Measurements from ENCODE around the gene C2orf78. TPM values are rescaled to one million over a fixed set of nuclear protein-coding genes. Genes with fewer than 3 reads are reported as not detected.

The C2orf78 gene
- total RNA-seq, 1 donor from 2014 or later, result not detected

GRCh38 chr2:73852020-73852419 lies 68.0 kb downstream of the C2orf78 start:
- H3K27ac Mint-ChIP-seq (ENCODE audit: unreplicated experiment), result no peak overlapping the region
- no peaks in the 10 kb centered on the region for H3K9me3 Mint-ChIP-seq
- H3K4me3 Mint-ChIP-seq, result no peak overlapping the region
- H3K4me1 Mint-ChIP-seq, result no peaks in the 10 kb centered on the region
- H3K27me3 Mint-ChIP-seq (ENCODE audit: low read depth), result no peaks in the 10 kb centered on the region
- TF ChIP-seq CTCF (conservative IDR thresholded peaks at IDR 0.05), result no peak
- H3K36me3 Mint-ChIP-seq (ENCODE audit: low read depth), result peaks cover 17% of the 10 kb centered on the region
- DNase-seq (ENCODE audit: low read depth, low spot score), result no peak

- Mint-ChIP-seq H3K4me1 (no peaks in the 10 kb centered on the region), H3K27ac (ENCODE audit: unreplicated experiment) (no peak overlapping the region), H3K4me3 (no peak overlapping the region), H3K9me3 (no peaks in the 10 kb centered on the region), H3K27me3 (ENCODE audit: low read depth) (no peaks in the 10 kb centered on the region), H3K36me3 (ENCODE audit: low read depth) (peaks cover 25% of the 10 kb centered on the region)
- no peak for TF ChIP-seq CTCF (conservative IDR thresholded peaks at IDR 0.05)
- no peak for DNase-seq (ENCODE audit: low read depth, low spot score)
Observed at GRCh38 chr2:73855526-73855925, 71.5 kb downstream of the C2orf78 start.

- Mint-ChIP-seq H3K9me3 (no peaks in the 10 kb centered on the region), H3K27me3 (ENCODE audit: low read depth) (no peaks in the 10 kb centered on the region), H3K4me1 (no peaks in the 10 kb centered on the region), H3K27ac (ENCODE audit: unreplicated experiment) (no peak overlapping the region), H3K36me3 (ENCODE audit: low read depth) (peaks cover 25% of the 10 kb centered on the region), H3K4me3 (no peak overlapping the region)
- no peak for TF ChIP-seq CTCF (conservative IDR thresholded peaks at IDR 0.05)
- no peak for DNase-seq (ENCODE audit: low read depth, low spot score)
Observed at GRCh38 chr2:73856214-73856613, 72.2 kb downstream of the C2orf78 start.

GRCh38 chr2:73859721-73860586 lies 76.0 kb downstream of the C2orf78 start:
- Mint-ChIP-seq H3K27me3 (ENCODE audit: low read depth) (no peaks in the 10 kb centered on the region), H3K27ac (ENCODE audit: unreplicated experiment) (no peak overlapping the region), H3K4me3 (no peak overlapping the region), H3K36me3 (ENCODE audit: low read depth) (peaks cover 27% of the 10 kb centered on the region), H3K4me1 (peaks cover 3% of the 10 kb centered on the region), H3K9me3 (no peaks in the 10 kb centered on the region)
- no peak for DNase-seq (ENCODE audit: low read depth, low spot score)
- no peak for TF ChIP-seq CTCF (conservative IDR thresholded peaks at IDR 0.05)

GRCh38 chr2:73862987-73863386 lies 79.0 kb downstream of the C2orf78 start:
- Mint-ChIP-seq H3K27ac (ENCODE audit: unreplicated experiment) (no peak overlapping the region), H3K36me3 (ENCODE audit: low read depth) (peaks cover 14% of the 10 kb centered on the region), H3K4me1 (peaks cover 3% of the 10 kb centered on the region)

More at GRCh38 chr2:73862987-73863386, 79.0 kb downstream of the C2orf78 start:
- H3K4me3 Mint-ChIP-seq, result no peak overlapping the region
- no peak for DNase-seq (ENCODE audit: low read depth, low spot score)
- no peak for TF ChIP-seq CTCF (conservative IDR thresholded peaks at IDR 0.05)
- H3K27me3 Mint-ChIP-seq (ENCODE audit: low read depth), result no peaks in the 10 kb centered on the region
- no peaks in the 10 kb centered on the region for H3K9me3 Mint-ChIP-seq

Other genes starting within 250 kb of the C2orf78 start
- not detected in 2 replicates for gene NAT8, start 141.8 kb upstream of the C2orf78 start, total RNA-seq
- 44.2 and 46.2 TPM in 2 replicates for gene TPRKB, start 46.8 kb upstream of the C2orf78 start, total RNA-seq
- 17.7 and 18.2 TPM in 2 replicates for gene DUSP11, start 4.1 kb upstream of the C2orf78 start, total RNA-seq
- gene STAMBP, start 44.8 kb downstream of the C2orf78 start, total RNA-seq, result 37.4 and 44.7 TPM in 2 replicates
- gene ACTG2, start 108.8 kb downstream of the C2orf78 start, total RNA-seq, result 0.39 TPM in 1 of 2 replicates, not detected in the other
- gene DGUOK, start 142.7 kb downstream of the C2orf78 start, total RNA-seq, result 97.7 and 100 TPM in 2 replicates
- 30.2 and 30.3 TPM in 2 replicates for gene TET3, start 200.7 kb downstream of the C2orf78 start, total RNA-seq

Data from neural crest cell (in vitro differentiated cells).